GDM1 (cell line): ENCODE measurements around the gene ENOX1.

Experiments used
- DNase-seq: peaks from one replicate; lab custom pipeline; 2025; lab: John Stamatoyannopoulos, UW

The ENOX1 gene

DNA sequence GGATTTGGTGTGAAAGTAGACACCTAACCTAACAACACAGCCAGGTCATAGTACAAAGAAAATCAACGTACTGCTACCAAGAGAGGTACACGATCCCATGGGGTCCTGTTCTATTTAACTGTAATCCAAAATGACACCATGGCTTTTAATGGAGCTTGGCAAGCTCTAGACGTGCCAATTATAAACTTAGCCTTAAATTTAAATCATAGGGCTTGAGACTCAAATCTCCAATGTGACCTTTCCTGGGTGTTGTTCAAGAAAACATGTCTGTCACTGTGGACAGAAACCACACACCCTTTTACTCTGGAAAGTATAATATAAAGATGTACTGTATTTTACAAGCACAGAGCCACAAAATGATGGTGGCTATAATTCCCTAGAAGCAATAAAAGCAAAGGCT lies 299.3 kb downstream of the ENOX1 start:
- no peak for DNase-seq

- DNase-seq, result no peak
These were observed 302.1 kb downstream of the ENOX1 start for GRCh38 chr13:43484432-43485225.

DNA sequence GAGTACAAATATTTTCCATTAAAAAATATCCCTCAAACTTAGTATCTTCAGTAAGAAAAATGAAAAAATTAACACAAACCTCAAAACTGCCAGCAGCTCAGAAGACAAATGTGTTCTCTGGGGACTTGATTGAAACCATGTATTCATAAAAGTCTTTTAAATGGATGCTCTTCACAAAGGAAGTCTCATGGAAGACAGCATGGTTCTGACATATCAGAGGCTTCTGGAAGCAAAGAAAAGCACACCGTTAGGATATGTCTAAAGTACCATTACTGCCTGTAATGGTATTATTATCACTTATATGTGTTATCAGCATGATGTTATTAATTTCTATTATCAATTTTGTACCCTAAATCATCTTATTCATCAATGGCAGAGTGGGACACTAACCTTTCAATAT lies 302.8 kb downstream of the ENOX1 start:
- DNase-seq, result no peak

DNA sequence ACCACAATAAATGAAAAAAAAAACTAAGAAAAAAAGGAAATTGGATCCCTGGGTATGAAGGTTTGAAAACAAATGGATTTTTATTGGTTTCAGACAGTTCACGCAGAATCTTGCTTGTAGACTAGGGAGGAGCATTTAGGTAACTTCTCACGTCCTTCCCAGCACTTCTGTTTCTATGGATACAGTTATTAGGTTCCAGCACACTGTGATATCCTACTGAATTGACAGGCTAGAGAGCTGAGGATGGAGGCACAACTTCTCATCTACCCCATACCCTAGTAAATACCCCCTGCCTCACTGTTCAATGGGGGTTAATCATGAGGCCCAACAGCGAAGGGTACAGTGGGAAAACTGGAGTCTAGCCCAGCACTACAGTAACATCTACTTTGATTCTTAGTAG lies 304.1 kb downstream of the ENOX1 start:
- DNase-seq, result no peak

DNA sequence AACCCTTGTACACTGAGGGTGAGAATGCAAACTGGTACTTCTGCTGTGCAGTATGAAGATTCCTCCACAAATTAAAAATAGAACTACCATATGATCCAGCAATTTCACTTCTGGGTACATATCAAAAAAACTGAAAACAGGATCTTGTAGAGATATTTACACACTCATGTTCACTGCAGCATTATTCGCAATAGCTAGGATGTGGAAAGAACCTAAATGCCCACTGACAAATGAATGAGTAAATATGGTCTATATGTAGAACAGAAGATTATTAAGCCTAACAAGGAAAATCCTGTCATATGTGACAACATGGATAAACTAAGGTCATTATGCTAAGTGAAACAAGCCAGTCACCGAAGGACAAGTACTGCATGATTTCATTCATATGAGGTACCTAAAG lies 304.7 kb downstream of the ENOX1 start:
- no peak for DNase-seq

DNA sequence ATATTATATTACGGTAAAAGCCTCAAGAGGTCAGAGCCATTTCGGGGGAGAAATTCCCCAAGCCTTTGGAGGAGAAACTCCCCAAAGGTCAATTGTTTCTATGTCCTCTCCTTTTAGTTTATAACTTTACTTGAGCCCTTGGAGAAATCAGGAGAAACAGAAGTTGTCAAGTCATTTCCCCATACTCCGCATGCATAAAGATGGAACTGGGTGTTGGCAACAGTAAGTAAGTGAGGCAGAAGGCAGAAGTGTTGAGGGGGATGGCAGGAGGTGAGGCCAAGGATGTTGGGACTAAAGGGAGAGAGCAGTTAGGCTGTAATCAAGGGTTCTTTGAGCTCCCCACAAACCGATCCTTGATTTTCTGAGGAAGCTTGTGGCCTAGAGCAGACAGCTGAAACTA lies 307.9 kb downstream of the ENOX1 start:
- no peak for DNase-seq

DNA sequence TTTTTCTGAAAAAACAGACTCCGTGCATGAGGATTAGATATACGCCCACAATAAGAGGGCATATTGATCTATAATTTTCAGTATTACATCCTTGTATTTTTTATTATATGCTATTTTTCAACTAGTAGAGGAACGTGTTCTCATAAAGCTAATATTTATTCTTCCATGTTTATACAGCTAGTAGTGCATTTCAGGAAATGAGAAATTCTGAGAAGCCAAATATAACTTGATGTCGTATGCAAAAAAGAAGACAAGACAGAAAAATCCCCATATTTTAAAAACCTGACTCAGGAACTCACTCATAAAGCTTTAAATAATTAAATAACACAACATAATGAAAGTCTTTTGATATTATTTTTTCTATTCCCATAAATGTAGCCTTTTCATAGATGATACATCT lies 308.6 kb downstream of the ENOX1 start:
- DNase-seq, result no peak

DNA sequence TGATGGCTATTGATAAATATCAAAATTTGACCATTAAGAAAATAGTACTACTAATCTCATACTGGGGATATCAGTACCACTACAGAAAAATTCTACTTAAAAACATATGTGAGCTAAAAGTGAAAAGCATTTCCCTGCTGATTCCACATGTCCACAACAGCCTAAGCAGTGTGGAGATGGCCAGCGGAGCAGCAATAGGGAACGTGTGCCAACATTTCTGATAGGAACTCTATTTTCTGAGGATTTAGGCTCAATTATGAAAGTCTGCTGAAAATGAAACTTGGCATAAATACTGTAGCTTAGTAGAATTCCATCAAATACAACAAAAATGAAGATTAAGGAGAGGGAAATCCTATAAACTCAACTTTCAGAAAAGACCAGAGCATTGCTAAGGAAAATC lies 311.6 kb downstream of the ENOX1 start:
- no peak for DNase-seq

- DNase-seq, result no peak
These were observed 313.3 kb downstream of the ENOX1 start for GRCh38 chr13:43473437-43473836.

DNA sequence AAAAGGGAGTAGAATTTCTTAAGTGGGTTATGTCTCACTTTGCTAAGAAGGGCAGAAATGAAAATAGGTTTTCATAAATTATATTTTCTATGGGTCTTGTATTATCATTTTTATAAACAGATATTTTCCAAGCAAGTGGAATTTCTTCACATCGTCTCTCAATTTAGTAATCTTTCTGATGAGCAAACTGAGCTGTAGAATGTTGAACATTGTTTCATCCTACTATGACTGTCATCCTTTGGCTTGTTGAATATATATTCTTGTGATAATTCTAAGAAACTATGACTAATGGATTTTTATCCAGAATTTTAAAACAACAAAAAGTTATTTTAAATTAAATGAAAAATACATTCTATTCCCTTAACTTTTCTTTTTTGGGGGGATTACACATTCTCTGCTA lies 313.8 kb downstream of the ENOX1 start:
- no peak for DNase-seq

- DNase-seq, result no peak
These were observed 314.4 kb downstream of the ENOX1 start for GRCh38 chr13:43472339-43472738.

GRCh38 chr13:43470610-43471009 lies 316.2 kb downstream of the ENOX1 start:
- no peak for DNase-seq

- no peak for DNase-seq
These were observed 317.0 kb downstream of the ENOX1 start for GRCh38 chr13:43469791-43470190.

GRCh38 chr13:43464578-43465264 lies 322.1 kb downstream of the ENOX1 start:
- no peak for DNase-seq

GRCh38 chr13:43448605-43449336 lies 338.0 kb downstream of the ENOX1 start:
- DNase-seq, result no peak

- DNase-seq, result no peak
These were observed 340.6 kb downstream of the ENOX1 start for GRCh38 chr13:43446126-43446525.

DNA sequence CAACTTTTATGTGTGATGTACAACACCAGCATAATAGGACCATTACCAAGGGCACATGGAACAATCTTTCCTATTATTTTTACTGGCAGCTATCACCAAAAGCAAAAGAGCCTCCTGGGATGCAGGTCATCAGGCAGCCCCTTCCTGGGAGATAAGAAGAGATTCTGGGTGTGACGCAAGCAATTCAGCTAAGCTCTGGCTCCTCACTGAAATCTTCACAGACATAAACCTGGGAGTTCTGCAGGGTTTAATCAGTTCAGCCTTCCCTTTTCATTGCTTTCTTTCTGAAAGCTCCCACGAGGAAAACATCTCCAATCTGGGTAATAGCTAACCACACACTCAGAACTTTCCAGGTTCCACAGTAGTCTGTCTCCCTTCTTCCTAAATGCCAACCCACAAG lies 341.1 kb downstream of the ENOX1 start:
- DNase-seq, result no peak

DNA sequence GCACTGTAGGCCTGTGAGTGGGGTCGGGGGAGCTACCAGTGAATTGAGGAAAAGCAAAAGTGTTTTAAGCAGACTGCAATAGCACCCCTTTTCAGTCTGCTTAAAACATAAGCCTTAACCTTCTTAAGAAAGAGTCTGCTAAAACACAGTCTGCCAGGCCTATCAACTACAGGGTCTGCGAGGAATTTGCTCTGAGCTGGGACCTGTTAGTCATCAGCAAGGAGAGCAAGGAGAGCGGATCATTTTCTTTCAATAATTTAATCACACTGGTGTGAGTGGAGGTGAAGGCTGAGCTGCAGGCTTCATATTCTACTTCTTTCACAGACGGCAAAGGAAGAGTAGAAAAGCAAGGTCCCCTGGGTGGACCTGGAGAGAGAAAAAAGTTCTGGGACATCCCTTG lies 342.7 kb downstream of the ENOX1 start:
- no peak for DNase-seq

DNA sequence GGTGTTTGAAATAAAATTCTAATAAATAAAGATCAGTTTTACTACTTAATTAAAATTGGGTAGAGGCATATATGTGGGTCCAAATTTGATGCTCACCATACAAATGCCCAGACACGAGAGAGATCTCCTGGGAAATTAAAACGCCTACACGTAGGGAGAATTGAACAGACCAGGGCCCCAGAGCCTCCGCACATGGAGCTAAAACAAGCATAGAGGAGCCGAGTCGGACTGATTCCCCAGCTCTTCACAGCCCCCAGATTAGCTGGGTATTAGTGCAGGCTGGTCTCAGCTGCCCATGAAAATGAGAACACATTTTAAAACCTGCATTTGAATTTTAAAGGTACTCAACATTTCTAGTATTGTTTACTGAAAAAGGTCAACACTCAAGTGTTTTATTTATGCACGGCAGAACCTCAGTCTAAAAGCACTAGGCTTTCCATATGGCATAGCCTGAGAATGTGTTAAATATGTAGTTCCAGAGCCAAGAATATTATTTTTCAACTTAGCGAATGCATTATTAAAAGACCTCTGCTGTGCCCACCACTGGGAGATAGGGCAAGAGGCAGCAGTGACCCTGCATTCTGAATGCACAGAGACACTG lies 344.8 kb downstream of the ENOX1 start:
- no peak for DNase-seq

DNA sequence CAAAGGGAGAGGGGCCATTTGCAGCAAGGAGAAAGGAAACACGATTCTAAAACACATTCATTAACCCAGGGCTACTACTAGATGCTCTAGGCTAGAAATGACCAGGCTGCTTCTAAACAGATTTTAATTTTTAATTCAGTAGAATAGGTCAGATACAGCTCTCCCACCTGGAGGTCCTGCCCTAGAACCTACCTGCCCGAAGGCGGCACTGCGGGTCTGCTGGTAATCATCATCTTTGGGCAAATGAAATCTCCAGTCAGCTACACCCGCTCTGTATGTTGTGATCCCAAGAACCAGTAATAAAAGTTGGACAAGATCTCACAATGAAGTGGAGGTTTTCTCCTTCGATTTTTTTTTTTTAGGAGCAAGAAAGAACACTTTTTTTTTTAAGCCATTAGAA lies 345.3 kb downstream of the ENOX1 start:
- DNase-seq, result no peak

DNA sequence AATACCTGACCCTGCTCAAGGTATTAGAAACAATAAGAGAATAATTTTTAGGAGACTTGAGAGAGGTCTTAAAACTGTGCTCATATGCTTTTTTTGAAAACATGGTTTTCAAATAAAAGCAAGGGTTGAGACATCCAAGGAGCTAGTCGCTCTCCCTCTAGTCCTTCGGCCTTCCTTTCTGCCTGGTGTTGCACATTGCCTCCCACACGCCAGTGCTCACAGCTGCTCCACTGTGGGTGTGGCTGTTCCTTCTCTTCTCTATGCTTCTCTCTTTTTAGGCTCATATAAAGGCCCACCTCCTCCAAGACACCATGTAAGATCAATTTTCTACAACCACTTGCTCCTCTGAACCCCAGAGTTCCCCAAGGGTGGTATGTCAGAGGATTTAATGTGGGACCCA lies 352.6 kb downstream of the ENOX1 start:
- DNase-seq, result no peak

GRCh38 chr13:43433691-43434141 lies 353.1 kb downstream of the ENOX1 start:
- DNase-seq, result no peak

DNA sequence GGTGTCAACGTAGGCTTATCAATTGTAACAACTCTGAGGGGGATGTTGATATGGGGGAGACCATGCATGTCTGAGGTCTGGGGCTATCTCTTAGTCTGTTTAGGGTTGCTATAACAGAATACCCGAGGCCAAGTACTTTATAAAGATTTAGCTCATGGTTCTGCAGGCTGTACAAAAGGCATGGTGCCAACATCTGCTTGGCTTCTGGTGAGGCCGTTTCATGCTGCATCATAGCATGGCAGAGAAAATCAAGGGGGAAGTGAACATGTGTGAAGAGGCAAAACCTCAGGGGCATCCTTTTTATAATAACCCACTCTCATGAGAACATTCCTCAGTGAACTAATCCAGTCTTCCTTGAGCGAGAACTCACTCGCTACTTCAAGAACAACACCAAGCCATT lies 353.8 kb downstream of the ENOX1 start:
- DNase-seq, result no peak
